Measurements from ENCODE around the gene SLC5A6. TPM values are rescaled to one million over a fixed set of nuclear protein-coding genes. Genes with fewer than 3 reads are reported as not detected.

SLC5A6 gene
- polyA plus RNA-seq, 1 donor (not counting 4 experiments of a cell fraction or from before 2014, with no cell fraction given): 60.4 TPM

DNA sequence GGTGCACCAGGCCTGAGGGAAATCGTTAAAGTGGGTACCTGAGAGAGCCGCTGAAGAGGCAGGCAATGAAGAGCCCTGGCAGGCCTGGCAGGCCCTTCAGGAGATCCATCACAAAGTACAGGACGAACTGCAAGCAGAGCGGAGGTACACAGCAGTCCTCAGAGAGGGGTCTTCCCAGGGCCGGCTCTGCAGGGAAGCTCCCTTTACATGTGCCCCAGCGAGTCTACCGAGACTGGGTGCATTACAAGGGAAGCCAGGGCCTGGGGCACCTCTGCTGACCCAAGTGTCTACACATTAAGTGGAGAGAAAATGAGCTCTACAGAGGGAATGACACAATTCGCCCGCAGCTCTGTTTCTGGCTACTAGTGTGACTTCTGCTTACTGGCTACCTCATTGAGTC lies 8.3 kb downstream of the SLC5A6 start:
- no peak for FAIRE-seq
- dilution Hi-C loops (cut with MboI; ENCODE audit: extremely low pct_ligation_motif_present, low sequenced_read_pairs): no loop called here

DNA sequence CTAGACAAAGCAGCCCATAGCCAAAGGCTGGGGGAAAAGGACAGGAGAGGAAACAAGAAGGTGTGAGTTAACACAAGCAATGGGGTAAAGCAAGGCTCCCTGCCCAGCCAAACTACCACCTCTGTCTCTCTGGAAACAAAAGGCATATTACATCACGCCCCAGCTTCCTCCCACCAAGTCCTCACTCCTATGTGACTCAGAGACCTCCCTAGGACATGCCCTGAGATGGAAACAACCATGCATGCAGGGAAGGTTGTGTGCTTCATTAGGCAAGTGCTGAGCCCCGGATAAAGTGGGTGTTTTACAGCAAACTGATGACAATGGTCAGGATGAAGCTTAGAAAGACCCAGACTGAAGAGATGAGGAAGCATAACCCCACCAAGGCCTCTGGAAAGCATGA lies 9.2 kb downstream of the SLC5A6 start:
- Histone ChIP-seq H3K9me1 (ENCODE audit: control insufficient read depth, extremely low read depth, insufficient read depth, low read length) (no peaks in the 10 kb centered on the region), H3K36me3 (ENCODE audit: control insufficient read depth in 2 of 2, extremely low read depth in 1 of 2, insufficient read depth in 2 of 2, low read length in 2 of 2) (peaks cover 38 to 57% of the 10 kb centered on the region in 2 experiments), H3K27ac (ENCODE audit: control insufficient read depth, insufficient read depth, low read length) (no peak overlapping the region), H4K20me1 (ENCODE audit: control insufficient read depth, extremely low read depth, insufficient read depth, low read length) (no peaks in the 10 kb centered on the region), H3K4me2 (ENCODE audit: control insufficient read depth, extremely low read depth, insufficient read depth, low read depth, low read length) (no peak overlapping the region), H3K27me3 (ENCODE audit: control insufficient read depth, extremely low read depth, insufficient read depth, low read length) (no peaks in the 10 kb centered on the region), H3K9ac (ENCODE audit: control insufficient read depth, extremely low read depth, insufficient read depth, low read length) (no peak overlapping the region), H3K4me3 (ENCODE audit: control insufficient read depth in 2 of 3, extremely low read depth in 1 of 3, insufficient read depth in 2 of 3, low read depth in 1 of 3, low read length in 3 of 3) (no peak overlapping the region), H3K4me1 (ENCODE audit: control insufficient read depth, extremely low read depth, insufficient read depth, low read length) (peaks cover 3% of the 10 kb centered on the region), H2AFZ (ENCODE audit: control insufficient read depth, low read length) (no peak overlapping the region), H3K9me3 (ENCODE audit: control insufficient read depth, low read depth, low read length) (no peaks in the 10 kb centered on the region), H3K79me2 (ENCODE audit: control insufficient read depth, insufficient read depth, low read length) (no peaks in the 10 kb centered on the region)
- FAIRE-seq (no peak), DNase-seq (ENCODE audit: low read depth, low spot score) (no peak)
- dilution Hi-C loops (cut with MboI; ENCODE audit: extremely low pct_ligation_motif_present, low sequenced_read_pairs): no loop called here
- TF ChIP-seq EZH2 (IDR thresholded peaks at IDR 0.05; ENCODE audit: low read length) (no peak), CTCF (optimal IDR thresholded peaks at IDR 0.05 in 1 of 3, IDR thresholded peaks at IDR 0.05 in 1 of 3, conservative IDR thresholded peaks at IDR 0.05 in 1 of 3; ENCODE audit: extremely low read depth in 1 of 3, insufficient read depth in 2 of 3, low read length in 3 of 3) (no peak)

More for the DNA sequence above, 8.3 kb downstream of the SLC5A6 start:
- Histone ChIP-seq H2AFZ (ENCODE audit: control insufficient read depth, low read length) (no peak overlapping the region), H3K9ac (ENCODE audit: control insufficient read depth, extremely low read depth, insufficient read depth, low read length) (no peak overlapping the region), H3K27ac (ENCODE audit: control insufficient read depth, insufficient read depth, low read length) (no peak overlapping the region), H3K4me1 (ENCODE audit: control insufficient read depth, extremely low read depth, insufficient read depth, low read length) (peaks cover 3% of the 10 kb centered on the region), H3K4me3 (ENCODE audit: control insufficient read depth in 2 of 3, extremely low read depth in 1 of 3, insufficient read depth in 2 of 3, low read depth in 1 of 3, low read length in 3 of 3) (no peak overlapping the region), H3K9me1 (ENCODE audit: control insufficient read depth, extremely low read depth, insufficient read depth, low read length) (no peaks in the 10 kb centered on the region), H3K9me3 (ENCODE audit: control insufficient read depth, low read depth, low read length) (no peaks in the 10 kb centered on the region), H3K79me2 (ENCODE audit: control insufficient read depth, insufficient read depth, low read length) (no peaks in the 10 kb centered on the region), H4K20me1 (ENCODE audit: control insufficient read depth, extremely low read depth, insufficient read depth, low read length) (no peaks in the 10 kb centered on the region), H3K4me2 (ENCODE audit: control insufficient read depth, extremely low read depth, insufficient read depth, low read depth, low read length) (no peak overlapping the region), H3K36me3 (ENCODE audit: control insufficient read depth in 2 of 2, extremely low read depth in 1 of 2, insufficient read depth in 2 of 2, low read length in 2 of 2) (peaks cover 40 to 63% of the 10 kb centered on the region in 2 experiments), H3K27me3 (ENCODE audit: control insufficient read depth, extremely low read depth, insufficient read depth, low read length) (no peaks in the 10 kb centered on the region)
- no peak for TF ChIP-seq EZH2 (IDR thresholded peaks at IDR 0.05; ENCODE audit: low read length)
- no peak for TF ChIP-seq CTCF (optimal IDR thresholded peaks at IDR 0.05 in 1 of 3, IDR thresholded peaks at IDR 0.05 in 1 of 3, conservative IDR thresholded peaks at IDR 0.05 in 1 of 3; ENCODE audit: extremely low read depth in 1 of 3, insufficient read depth in 2 of 3, low read length in 3 of 3)
- no peak for DNase-seq (ENCODE audit: low read depth, low spot score)

Measured in keratinocyte (primary cell).